WTC11 (cell line): ENCODE results near the gene GPC6.

ENCODE experiments used
- ELF4 ChIP-seq: sonication (generic); formaldehyde crosslinking; IDR thresholded peaks from 2 replicates; pipeline ENCODE4 v1.8.1; 2022; ENCODE audit warnings: low read depth, mild to moderate bottlenecking, moderate library complexity, missing genetic modification reagents
- TF ChIP-seq, protein P1 (sequence below): sonication (generic); formaldehyde crosslinking; IDR thresholded peaks from 2 replicates; pipeline ENCODE4 v1.8.1; 2023; ENCODE audit warnings: mild to moderate bottlenecking, missing genetic modification reagents
- TF ChIP-seq, protein P2 (sequence below): sonication (generic); formaldehyde crosslinking; IDR thresholded peaks from 2 replicates; pipeline ENCODE4 v1.8.1; 2022; ENCODE audit warnings: low read depth, missing genetic modification reagents, borderline replicate concordance
- TF ChIP-seq, protein P3 (sequence below): sonication (generic); formaldehyde crosslinking; IDR thresholded peaks from 2 replicates; pipeline ENCODE4 v1.8.1; 2023; ENCODE audit warnings: mild to moderate bottlenecking, moderate library complexity, missing genetic modification reagents
- TF ChIP-seq, protein P4 (sequence below): sonication (generic); formaldehyde crosslinking; IDR thresholded peaks from 2 replicates; pipeline ENCODE4 v1.8.0; 2022; ENCODE audit warnings: missing genetic modification reagents

DNA sequence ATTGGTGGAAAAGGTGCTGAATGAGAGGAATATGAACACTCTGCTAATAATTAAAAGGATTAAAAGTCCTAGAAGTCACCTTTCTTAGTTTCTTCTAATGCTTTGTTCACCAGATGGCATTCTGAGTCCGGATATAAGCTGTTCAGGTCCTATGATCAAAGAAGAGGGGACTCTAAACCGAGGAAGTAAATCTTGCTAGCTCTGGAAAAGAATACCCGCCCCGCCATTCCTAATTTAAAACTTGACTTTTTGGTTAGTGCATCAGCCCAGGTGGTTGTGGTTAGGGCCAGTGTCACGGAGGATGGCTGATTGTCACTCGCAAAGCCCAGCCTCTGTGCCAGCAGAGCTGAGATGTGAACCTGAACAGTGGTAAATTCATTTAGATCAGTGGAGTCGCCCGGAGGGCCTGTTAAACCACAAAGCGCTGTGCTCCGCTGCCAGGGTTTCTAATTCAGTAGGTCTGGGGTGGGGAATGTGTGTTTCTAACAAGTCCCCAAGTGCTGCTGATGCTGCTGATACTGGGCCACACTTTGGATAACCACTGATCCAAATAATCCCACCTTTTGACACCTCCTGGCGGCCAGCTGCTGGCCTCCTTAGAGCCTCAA lies 827.5 kb downstream of the GPC6 start:
- TF ChIP-seq, protein P1, sequence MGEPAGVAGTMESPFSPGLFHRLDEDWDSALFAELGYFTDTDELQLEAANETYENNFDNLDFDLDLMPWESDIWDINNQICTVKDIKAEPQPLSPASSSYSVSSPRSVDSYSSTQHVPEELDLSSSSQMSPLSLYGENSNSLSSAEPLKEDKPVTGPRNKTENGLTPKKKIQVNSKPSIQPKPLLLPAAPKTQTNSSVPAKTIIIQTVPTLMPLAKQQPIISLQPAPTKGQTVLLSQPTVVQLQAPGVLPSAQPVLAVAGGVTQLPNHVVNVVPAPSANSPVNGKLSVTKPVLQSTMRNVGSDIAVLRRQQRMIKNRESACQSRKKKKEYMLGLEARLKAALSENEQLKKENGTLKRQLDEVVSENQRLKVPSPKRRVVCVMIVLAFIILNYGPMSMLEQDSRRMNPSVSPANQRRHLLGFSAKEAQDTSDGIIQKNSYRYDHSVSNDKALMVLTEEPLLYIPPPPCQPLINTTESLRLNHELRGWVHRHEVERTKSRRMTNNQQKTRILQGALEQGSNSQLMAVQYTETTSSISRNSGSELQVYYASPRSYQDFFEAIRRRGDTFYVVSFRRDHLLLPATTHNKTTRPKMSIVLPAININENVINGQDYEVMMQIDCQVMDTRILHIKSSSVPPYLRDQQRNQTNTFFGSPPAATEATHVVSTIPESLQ (CRISPR knock-in tag) = no peak
- TF ChIP-seq, protein P2, sequence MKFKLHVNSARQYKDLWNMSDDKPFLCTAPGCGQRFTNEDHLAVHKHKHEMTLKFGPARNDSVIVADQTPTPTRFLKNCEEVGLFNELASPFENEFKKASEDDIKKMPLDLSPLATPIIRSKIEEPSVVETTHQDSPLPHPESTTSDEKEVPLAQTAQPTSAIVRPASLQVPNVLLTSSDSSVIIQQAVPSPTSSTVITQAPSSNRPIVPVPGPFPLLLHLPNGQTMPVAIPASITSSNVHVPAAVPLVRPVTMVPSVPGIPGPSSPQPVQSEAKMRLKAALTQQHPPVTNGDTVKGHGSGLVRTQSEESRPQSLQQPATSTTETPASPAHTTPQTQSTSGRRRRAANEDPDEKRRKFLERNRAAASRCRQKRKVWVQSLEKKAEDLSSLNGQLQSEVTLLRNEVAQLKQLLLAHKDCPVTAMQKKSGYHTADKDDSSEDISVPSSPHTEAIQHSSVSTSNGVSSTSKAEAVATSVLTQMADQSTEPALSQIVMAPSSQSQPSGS (CRISPR knock-in tag) = no peak
- no peak for TF ChIP-seq ELF4 (CRISPR knock-in tag)
- TF ChIP-seq, protein P3, sequence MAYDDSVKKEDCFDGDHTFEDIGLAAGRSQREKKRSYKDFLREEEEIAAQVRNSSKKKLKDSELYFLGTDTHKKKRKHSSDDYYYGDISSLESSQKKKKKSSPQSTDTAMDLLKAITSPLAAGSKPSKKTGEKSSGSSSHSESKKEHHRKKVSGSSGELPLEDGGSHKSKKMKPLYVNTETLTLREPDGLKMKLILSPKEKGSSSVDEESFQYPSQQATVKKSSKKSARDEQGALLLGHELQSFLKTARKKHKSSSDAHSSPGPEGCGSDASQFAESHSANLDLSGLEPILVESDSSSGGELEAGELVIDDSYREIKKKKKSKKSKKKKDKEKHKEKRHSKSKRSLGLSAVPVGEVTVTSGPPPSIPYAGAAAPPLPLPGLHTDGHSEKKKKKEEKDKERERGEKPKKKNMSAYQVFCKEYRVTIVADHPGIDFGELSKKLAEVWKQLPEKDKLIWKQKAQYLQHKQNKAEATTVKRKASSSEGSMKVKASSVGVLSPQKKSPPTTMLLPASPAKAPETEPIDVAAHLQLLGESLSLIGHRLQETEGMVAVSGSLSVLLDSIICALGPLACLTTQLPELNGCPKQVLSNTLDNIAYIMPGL (CRISPR knock-in tag) = no peak
- TF ChIP-seq, protein P4, sequence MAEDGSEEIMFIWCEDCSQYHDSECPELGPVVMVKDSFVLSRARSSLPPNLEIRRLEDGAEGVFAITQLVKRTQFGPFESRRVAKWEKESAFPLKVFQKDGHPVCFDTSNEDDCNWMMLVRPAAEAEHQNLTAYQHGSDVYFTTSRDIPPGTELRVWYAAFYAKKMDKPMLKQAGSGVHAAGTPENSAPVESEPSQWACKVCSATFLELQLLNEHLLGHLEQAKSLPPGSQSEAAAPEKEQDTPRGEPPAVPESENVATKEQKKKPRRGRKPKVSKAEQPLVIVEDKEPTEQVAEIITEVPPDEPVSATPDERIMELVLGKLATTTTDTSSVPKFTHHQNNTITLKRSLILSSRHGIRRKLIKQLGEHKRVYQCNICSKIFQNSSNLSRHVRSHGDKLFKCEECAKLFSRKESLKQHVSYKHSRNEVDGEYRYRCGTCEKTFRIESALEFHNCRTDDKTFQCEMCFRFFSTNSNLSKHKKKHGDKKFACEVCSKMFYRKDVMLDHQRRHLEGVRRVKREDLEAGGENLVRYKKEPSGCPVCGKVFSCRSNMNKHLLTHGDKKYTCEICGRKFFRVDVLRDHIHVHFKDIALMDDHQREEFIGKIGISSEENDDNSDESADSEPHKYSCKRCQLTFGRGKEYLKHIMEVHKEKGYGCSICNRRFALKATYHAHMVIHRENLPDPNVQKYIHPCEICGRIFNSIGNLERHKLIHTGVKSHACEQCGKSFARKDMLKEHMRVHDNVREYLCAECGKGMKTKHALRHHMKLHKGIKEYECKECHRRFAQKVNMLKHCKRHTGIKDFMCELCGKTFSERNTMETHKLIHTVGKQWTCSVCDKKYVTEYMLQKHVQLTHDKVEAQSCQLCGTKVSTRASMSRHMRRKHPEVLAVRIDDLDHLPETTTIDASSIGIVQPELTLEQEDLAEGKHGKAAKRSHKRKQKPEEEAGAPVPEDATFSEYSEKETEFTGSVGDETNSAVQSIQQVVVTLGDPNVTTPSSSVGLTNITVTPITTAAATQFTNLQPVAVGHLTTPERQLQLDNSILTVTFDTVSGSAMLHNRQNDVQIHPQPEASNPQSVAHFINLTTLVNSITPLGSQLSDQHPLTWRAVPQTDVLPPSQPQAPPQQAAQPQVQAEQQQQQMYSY (CRISPR knock-in tag) = no peak
